Fibroblast of skin of right biceps (primary cell): ENCODE measurements around the gene DENND2A.
A peak's percentile ranks its signal among the peaks of the same experiment; 100 is the strongest.
"Not testable (repeated sequence)": the region's sequence is repeated elsewhere in the genome, so short reads cannot be mapped to it uniquely, and the experiment has no call there.

ENCODE experiments used
- DNase-seq: peaks from one replicate; pipeline ENCODE4 v3.0.0-alpha.2; 2013

DENND2A gene, protein sequence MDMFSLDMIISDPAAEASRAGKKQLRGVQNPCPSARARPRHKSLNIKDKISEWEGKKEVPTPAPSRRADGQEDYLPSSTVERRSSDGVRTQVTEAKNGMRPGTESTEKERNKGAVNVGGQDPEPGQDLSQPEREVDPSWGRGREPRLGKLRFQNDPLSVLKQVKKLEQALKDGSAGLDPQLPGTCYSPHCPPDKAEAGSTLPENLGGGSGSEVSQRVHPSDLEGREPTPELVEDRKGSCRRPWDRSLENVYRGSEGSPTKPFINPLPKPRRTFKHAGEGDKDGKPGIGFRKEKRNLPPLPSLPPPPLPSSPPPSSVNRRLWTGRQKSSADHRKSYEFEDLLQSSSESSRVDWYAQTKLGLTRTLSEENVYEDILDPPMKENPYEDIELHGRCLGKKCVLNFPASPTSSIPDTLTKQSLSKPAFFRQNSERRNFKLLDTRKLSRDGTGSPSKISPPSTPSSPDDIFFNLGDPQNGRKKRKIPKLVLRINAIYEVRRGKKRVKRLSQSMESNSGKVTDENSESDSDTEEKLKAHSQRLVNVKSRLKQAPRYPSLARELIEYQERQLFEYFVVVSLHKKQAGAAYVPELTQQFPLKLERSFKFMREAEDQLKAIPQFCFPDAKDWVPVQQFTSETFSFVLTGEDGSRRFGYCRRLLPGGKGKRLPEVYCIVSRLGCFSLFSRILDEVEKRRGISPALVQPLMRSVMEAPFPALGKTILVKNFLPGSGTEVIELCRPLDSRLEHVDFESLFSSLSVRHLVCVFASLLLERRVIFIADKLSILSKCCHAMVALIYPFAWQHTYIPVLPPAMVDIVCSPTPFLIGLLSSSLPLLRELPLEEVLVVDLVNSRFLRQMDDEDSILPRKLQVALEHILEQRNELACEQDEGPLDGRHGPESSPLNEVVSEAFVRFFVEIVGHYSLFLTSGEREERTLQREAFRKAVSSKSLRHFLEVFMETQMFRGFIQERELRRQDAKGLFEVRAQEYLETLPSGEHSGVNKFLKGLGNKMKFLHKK

DNA sequence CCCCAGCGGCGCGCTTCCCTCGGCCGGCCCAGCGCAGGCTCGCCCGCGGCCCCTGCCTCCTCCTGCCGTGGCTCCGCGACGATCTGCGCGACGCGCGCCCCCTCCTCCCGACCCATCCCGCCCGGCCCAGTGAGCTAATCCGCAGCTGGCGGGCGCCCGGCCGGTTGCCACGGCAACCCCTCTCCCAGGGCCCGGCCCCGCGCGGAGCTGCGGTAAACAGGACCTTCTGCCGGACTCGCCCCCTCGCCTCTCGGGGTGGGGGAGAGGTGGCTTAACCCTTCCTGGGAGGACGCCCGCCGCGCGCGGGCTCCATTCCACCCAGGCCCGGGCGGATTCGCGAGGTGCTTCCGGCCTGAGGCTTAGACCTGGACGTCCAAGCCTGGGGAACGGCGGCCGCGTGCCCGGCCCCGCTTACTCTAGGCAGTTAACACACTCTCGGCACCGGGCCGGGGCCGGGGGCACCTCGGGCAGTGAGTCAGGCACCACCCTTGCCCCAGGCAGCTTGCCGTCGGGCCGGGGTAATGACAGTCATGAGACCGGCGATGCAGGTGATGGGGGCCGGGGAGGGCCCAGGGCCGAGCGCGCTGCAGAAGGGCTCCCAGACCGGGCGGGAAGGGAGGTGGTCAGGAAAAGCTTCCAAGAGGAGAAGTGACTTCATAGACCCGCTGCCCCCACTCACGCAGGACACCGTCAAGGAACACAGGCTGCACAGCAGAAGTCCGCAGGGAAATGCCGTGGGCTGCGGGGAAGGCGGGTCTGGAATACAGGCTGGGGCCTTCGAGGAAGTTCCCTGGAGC lies at the start of gene DENND2A:
TSS of gene DENND2A (minus strand) at position 87 of the 797 bp plus-strand sequence. CDS start 38,416 bp downstream, outside the sequence.
- peak; percentile 57 for DNase-seq

DNA sequence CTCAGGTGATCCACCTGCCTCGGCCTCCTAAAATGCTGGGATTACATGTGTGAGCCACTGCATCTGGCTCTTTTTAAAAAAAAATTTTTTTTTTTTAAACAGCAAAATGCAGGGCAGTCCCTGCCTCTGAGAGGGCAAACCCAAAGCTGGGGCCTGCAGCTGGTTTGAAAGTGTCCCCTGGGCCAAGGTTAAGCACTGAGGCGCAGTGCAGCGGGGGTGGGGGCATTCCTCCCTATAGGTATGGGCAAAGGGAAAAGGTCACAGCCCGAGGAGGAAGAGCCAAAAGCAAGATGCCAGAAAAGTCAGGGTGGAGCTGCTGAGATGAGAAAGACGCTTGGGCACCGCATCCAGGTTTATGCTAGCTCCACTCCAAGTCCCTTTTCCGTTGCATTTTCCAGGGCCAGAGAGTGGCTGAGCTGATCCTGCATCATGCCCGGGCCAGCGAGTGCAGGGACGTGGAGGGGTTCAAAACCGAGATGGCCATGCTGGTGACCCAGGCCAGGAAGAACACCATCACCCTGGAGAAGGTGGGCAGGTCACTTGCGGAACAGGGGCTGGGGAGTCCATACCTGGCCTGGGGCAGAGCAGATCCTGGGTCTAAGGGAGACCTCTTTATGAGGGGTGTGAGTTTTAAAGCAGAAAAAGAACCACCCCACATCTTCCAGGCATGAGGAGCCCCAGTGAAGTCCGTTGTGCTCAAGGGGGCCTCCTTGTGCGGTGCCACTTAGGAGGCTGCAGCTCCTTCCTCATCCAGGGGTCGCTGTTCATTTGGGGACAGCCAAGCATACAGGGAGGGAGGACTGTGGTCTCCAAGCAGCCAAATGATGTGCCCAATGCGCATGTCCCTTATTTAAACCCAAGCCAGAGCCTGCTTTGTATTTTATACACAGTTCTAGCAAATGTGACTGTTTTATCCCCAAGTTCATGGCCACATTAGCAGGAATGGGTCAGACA lies 48.9 kb upstream of the DENND2A start:
- DNase-seq = no peak

DNA sequence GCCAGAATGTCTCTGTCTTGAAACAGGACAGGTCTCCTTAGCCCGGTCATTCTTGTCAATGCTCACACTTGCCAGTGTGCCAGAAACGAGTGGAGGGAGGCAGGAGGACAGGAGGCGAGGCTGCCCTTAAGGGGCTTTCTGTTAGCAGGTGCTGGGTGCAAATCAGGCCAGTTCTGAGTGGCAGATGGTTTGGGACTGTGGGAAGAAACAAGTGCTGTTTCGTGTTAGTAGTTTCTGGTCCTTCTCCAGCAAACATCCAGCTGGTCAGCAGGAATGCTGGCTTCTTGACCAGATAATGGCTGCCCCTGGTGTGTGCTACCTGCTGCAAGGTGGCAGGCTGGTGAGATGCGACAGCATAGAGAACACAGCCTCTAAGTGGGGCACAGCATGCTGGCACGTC lies 47.7 kb upstream of the DENND2A start:
- no peak for DNase-seq

DNA sequence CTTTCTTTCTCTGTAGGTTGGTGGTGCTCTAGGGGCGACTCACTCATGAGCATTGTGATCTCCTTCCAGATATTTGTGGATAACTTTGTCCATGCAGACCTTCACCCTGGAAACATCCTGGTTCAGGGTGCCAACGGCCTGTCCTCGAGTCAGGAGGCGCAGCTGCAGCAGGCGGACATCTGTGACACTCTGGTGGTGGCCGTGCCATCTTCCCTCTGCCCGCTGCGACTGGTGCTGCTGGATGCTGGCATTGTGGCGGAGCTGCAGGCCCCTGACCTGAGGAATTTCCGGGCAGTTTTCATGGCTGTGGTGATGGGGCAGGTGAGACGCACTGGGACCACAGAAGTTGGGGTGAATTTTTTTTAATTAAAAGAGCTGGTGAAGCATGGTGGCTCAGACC lies 46.3 kb upstream of the DENND2A start:
- DNase-seq = no peak

DNA sequence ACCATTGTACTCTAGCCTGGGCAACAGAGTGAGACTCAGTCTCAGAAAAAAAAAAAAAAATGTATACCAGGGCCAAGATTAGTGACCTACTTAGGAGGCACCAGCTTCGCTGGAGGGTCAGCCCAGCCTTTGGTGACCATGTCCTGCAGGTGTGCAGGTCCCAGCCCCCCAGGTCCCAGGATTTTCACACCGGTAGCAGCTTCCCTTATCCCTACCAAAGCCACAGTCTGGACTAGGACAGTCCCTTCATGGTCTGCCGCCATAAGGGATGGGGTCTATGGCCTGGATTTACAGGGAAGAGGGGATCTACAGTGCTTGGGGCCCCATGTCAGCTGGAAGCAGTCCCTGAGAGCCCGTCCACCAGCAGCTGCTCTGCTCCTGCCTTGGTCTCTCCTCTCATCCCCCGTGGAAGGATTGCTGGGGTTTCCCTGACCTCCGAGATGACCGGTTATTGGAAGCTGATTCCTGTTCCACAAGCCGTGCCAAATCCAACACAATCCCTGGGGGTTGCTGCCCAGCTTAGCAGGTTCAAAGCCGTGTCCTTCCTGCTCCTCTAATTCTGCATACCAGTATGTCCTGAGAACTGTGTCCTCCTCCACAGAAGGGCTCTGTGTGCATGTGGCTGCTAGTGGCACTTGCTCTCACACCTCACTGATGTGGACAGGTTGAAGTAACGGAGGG lies 44.9 kb upstream of the DENND2A start:
- no peak for DNase-seq

DNA sequence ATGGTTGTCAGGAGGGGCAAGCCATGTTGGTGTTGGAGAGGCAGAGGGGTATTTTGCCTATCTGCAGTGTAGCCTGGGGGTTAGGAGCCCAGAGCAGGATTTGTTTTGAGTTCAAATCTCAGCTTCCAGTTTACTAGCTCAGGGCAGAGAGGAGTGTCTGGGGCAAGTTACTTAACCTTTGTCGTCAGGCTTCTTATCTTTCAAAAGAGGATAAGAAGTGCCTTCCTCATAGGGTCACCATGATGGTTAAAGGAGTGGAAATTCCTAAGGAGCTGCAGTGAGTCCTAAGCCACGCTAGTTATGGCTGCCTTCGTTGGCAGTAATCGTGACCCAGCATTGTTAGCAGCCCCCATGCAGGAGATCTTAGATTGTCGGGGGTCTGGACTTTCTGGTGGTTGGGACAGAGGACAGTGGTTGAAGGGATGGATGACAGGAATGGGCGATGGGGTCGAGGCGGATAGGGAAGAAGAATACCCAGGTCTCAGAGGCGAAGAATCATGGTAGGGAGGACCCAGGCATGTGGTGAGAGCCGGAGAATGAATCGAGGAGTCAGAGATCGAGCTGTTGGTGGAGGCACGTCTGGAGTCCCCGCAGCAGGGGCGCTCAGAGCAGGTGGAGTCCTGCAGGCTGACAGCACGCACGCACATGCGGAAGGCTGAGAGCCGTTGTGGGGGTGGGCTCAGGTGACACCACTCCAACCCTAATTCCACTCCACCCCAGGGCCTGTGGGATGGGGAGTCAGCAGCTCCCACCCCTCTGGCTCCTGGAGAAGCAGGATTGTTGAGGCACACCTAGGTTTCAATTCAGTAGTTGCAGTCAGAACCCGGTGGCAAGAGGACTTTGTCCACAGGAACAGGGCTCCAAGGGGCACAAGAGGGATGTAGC lies 43.7 kb upstream of the DENND2A start:
- no peak for DNase-seq

DNA sequence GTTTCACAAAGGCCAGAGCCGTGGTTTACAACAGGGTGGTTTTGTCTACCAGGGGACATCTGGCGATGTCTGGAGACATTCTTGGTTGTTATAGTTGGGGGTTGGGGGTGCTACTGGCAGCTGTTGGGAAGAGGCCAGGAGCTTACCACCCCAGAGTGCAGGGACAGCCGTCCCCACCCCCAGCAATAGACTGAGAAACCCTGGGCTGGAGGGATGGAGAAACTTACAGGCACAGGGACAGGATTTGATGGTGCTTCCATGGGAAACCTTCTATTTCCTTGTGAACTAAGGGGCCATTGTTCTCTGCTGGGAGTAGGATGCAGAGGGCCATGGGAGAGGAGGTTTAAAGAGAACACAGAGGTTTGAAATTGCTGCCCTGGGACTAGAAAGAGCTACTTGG lies 43.0 kb upstream of the DENND2A start:
- no peak for DNase-seq

DNA sequence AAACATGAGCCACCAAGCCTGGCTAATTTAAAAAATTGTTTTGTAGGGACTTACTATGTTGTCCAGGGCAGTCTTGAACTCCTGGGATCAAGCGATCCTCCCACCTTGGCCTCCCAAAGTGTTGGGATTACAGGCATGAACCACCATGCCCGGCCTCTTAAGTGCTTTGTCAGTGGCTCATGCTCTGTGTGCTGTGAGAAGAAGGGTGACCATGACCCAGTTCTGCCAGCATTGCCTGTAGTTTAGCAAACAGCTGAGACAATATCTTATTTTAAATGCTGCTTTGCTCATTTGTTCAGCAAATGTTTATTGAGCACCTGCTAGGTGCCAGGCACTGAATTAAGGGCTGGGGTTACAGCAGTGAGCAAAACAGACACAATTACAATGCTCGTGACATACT lies 41.2 kb upstream of the DENND2A start:
- no peak for DNase-seq

DNA sequence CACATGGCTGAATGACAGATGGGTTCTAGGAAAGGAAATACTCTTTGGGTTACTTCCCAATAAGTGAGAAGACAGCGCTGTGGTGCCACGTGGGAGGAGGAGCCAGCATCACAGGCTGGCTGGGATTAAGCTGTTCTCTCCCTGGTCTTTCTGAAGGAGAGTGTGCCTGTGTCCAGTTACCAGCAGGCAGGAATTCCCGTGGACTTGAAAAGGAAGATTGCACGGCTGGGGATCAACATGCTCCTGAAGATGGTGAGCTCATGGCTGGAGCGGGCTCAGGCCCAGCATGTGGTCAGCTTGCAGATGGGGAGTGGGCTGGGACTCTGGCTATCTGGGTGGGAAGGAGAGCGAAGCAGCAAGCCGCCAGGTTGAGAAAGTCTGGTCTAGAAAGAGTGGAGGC lies 40.3 kb upstream of the DENND2A start:
- DNase-seq = no peak

DNA sequence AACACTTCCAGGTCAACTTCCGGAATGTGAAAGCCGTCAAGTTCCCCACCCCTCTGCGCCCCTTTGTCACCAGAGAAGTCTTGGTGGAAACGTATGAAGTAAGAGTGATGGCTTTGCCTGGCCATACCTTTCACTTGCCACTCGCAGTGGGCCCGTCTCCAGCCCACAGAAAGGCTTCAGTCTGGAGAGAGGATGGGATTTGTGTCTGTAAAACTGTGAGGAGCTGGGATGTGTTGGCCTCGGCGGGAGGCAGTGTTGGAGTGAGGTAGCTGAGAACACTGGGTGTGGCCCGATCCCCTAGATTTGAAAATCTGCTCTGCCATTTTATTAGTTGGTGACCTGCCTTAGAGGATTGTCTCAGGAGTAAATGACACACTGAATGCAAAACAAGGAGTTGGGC lies 38.6 kb upstream of the DENND2A start:
- no peak for DNase-seq

DNA sequence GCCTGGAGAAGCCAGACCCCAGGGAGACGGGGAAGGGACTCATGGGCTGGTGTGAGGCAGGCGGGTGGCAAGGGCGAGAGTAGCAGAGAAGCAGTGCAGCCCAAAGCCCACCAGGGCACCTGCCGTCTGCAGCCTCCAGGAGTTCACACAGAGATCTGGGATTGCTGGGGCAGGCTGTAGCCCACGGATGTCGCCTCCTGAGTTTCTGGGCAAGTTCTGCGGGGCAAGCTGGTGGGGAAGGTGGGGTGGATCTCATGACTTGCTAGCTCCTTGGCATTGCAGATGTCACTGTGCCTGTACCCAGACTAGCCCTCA lies 38.2 kb upstream of the DENND2A start:
- DNase-seq = no peak

DNA sequence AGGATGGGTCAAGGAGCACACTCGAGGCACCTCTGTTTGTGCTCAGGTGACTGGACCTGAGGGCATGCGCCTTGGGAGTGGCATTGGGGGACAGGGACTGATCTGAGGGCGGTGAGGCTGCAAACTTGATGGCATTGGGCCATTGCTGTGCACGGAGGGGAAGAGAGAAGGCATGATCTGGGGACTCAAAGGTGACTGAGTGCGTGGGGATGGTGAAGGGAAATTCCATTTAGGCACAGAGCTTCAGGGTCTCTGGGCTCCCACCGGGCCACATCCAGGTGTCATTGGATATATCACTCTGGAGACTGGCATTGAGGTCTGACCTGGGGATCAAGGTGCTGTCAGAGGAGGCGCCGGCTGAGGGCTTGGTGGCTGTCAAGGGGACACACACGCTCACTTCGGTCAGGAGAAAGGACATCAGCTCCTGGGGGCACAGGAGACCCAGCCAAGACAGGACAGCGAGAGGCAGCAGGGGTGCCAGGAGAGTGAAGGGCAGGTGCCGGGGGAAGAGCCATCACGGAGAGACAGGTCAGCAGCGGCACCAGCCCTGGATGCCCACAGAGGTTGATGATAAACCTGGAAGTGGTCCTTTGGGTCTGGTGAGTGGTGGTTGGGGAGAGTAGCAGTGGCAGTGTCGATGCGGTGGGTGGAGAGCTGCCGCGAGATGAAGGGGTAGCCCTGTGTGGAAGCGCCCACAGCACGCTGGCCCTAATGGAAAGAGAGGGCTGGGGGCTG lies 37.6 kb upstream of the DENND2A start:
- DNase-seq = no peak

DNA sequence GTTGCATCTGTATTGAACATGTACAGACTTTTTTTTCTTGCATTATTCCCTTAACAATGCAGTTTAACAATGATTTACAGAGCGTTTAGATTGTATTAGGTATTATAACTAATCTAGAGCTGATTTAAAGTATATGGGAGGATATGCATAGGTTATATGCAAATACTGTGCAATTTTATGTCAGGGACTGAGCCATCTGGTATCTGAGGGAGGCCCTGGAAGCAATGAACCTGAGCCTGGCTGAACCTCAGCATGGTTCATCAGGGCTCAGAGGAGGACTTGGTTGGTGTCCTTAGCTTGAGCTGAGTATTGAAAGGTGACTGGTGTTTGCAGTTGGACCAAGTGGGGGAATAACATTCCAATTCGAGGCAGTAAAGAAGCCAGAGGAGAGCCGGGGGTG lies 36.9 kb upstream of the DENND2A start:
- DNase-seq = no peak

DNA sequence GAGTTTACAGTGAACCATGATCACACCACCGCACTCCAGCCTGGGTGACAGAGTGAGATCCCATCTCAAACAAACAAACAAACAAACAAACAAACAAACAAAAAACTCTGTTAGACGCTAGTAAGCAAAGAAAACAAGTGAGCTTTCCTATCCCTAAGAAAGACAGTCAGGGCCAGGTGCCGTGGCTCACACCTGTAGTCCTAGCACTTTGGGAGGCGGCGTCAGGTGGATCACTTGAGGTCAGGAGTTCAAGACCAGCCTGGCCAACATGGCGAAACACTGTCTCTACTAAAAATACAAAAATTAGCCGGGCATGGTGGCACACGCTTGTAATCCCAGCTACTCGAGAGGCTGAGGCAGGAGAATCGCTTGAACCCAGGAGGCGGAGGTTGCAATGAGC lies 36.3 kb upstream of the DENND2A start:
- not testable (repeated sequence) for DNase-seq

DNA sequence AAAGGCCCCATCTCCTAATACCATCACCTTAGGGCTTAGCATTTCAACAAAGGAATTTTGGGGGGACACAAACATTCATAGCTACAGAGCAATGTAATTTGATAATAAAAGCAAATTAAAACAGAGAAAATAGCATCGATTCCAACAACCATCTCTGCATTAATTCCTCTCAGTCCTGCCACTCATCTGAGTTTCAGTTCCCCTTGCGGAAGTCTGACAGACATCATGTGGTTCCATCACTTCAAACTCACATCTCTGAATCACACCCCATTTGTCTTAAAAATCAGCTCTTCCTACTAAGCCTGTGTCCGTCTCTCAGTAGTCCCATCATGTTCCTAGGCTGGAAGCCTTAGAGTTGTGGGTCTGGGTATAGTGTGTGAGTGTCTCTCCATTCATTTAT lies 35.7 kb upstream of the DENND2A start:
- DNase-seq = no peak

DNA sequence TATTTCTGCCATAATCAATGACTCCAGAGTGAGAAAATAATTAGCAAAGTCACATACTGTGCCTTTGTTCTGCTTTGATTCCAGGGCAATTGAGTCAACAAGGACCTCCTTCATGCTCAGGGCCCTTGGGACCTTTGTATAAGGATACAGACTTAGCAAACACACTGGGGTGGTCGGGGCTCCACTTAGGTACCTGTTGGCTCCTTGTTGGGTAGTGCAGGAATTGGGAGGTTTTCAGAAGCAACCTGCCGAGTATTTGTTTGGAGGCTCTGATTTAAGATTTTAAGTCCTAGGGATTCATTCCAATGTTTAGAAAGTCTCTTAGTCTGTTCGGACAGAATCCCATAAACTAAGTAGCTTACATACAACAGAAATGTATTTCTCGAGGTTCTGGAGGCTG lies 35.1 kb upstream of the DENND2A start:
- DNase-seq = no peak

DNA sequence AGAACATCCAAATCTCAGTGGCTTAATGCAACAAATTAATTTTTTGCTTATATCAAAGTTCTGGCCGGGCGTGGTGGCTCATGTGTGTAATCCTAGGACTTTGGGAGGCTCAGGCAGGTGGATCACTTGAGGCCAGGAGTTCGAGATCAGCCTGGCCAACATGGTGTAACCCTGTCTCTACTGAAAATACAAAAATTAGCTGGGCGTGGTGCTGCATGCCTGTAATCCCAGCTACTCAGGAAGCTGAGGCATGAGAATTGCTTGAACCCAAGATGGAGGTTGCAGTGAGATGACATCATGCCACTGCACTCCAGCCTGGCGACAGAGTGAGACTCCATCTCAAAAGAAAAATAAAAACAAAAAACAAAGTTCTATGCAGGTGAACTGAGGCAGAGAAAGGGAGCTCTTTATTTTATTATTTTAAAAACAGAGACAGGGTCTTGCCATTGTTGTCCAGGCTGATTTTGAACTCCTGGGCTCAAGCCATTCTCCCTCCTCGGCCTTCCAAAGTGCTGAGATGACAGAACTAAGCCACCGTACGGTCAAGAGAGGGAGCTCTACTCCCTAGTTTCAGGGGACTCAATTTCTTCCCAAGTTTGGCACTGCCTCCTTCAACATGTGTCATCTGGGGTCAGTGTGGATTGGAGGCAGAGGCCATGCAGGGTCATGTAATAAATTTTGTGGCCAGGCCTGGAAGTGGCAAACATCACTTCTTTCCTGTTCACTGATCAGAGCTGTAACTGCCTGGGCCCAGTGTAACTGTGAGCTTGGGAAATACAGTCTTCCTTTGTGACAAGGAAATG lies 34.5 kb upstream of the DENND2A start:
- peak; percentile 51 for DNase-seq

DNA sequence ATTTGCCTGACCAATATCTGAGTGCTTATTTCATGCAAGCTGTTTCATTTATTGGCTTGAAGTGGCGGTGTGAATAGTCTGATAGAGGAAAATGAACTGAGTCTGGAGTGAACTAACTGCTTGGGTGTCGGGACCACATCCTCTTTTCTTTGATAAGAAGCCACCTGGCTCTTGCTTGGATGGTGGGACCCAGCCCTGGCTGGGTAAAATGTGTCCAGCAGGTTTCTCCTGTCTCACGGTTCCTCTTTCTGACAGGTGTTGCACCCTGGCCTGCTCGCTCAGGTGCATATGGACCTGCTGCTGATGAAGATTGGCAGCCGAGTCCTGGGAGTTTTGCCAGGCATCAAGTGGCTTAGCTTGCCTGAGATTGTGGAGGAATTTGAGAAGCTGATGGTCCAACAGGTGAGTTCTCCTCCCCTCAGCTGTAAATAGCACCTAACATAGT lies 33.8 kb upstream of the DENND2A start:
- no peak for DNase-seq

DNA sequence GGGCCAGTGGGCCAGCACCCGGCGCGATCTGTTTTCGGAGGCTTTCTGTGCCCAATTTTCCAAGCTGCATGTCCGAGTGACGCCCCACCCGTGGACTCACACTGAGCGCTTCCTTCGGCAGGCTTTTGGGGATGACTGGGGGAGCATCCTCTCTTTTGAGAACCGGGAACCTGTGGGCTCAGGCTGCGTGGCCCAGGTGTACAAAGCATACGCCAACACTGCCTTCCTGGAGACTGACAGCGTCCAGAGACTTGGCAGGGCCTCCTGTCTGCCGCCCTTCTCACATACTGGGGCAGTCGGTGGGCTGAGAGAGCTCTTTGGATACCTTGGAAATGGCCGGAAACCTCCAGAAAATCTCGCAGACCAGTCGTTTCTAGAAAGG lies 33.2 kb upstream of the DENND2A start:
- no peak for DNase-seq
